DND-41 (cell line): ENCODE measurements around the gene HTD2.

Source experiments
- CTCF ChIP-seq: IDR thresholded peaks from 2 replicates; pipeline ENCODE4 v1.5.1; 2012; ENCODE audit warnings: borderline replicate concordance, low read length, moderate library complexity, mild to moderate bottlenecking; ENCODE audit not compliant: poor library complexity, severe bottlenecking; ENCODE audit errors: extremely low read depth
- EZH2 ChIP-seq: IDR thresholded peaks from 3 replicates; pipeline ENCODE4 v1.6.1; 2012; ENCODE audit warnings: borderline replicate concordance, low read depth, mild to moderate bottlenecking, moderate library complexity, low read length, inconsistent platforms; ENCODE audit not compliant: severe bottlenecking

GRCh38 chr3:58358092-58358491, 51.8 kb downstream of the HTD2 start:
- peak; percentile 11 for TF ChIP-seq CTCF
- TF ChIP-seq EZH2 = no peak
